GM19099 (cell line): ENCODE measurements around the gene HTR3D.

Experiments
- POLR2A ChIP-seq: IDR thresholded peaks from 3 replicates; pipeline ENCODE4 v1.6.1; 2011; ENCODE audit warnings: low read depth; ENCODE audit not compliant: insufficient read length; ENCODE audit errors: extremely low read depth

Gene HTR3D

GRCh38 chr3:184050217-184050847 is 18.8 kb downstream of the HTR3D start:
- no peak for TF ChIP-seq POLR2A

- TF ChIP-seq POLR2A, result no peak
Measured at GRCh38 chr3:184052767-184053166, 21.2 kb downstream of the HTR3D start, which contains the start of gene HTR3C. Gene HTR3C, plus strand, starts transcription at chr3:184053047. Its CDS starts 34 bp downstream, at chr3:184053081.

- TF ChIP-seq POLR2A, result no peak
Measured at GRCh38 chr3:184058029-184058428, 26.5 kb downstream of the HTR3D start.

- no peak for TF ChIP-seq POLR2A
Measured at GRCh38 chr3:184059424-184059823, 27.9 kb downstream of the HTR3D start.

GRCh38 chr3:184062637-184063036 is 31.1 kb downstream of the HTR3D start:
- TF ChIP-seq POLR2A, result no peak

GRCh38 chr3:184066211-184066610 is 34.7 kb downstream of the HTR3D start:
- TF ChIP-seq POLR2A, result no peak

GRCh38 chr3:184067573-184068055 is 36.1 kb downstream of the HTR3D start:
- TF ChIP-seq POLR2A, result no peak

- no peak for TF ChIP-seq POLR2A
Measured at GRCh38 chr3:184068344-184068743, 36.8 kb downstream of the HTR3D start.

- TF ChIP-seq POLR2A, result no peak
Measured at GRCh38 chr3:184073621-184074020, 42.1 kb downstream of the HTR3D start.

GRCh38 chr3:184075901-184076300 is 44.4 kb downstream of the HTR3D start:
- TF ChIP-seq POLR2A, result no peak

GRCh38 chr3:184077881-184078280 is 46.3 kb downstream of the HTR3D start:
- no peak for TF ChIP-seq POLR2A

- no peak for TF ChIP-seq POLR2A
Measured at GRCh38 chr3:184078851-184079250, 47.3 kb downstream of the HTR3D start.

- TF ChIP-seq POLR2A, result no peak
Measured at GRCh38 chr3:184081116-184081830, 49.7 kb downstream of the HTR3D start.

- TF ChIP-seq POLR2A, result no peak
Measured at GRCh38 chr3:184082034-184082433, 50.5 kb downstream of the HTR3D start.

GRCh38 chr3:184082465-184082864 is 50.9 kb downstream of the HTR3D start:
- TF ChIP-seq POLR2A, result no peak

GRCh38 chr3:184085389-184085852 is 53.9 kb downstream of the HTR3D start:
- no peak for TF ChIP-seq POLR2A
